Cardiac muscle cell (in vitro differentiated cells and primary cell): Measurements from ENCODE around the gene PCLAF. TPM values are rescaled to one million over a fixed set of nuclear protein-coding genes. Genes with fewer than 3 reads are reported as not detected.
A peak's percentile ranks its signal among the peaks of the same experiment; 100 is the strongest.

ENCODE experiments used
- DNase-seq, 2 donors: peaks; one replicate each; pipeline versions ENCODE4 v3.0.0 to v3.0.0-alpha.2; 2010 to 2017; ENCODE audit warnings: low read depth in 1 of 2, low spot score in 1 of 2
- H3K27ac ChIP-seq: fragments of 200-600 bp; sonication (generic); 2 replicates; pipeline ENCODE4 v1.5.1; 2016
- H3K27me3 ChIP-seq: fragments of 200-600 bp; sonication (generic); 2 replicates; pipeline ENCODE4 v1.6.0; 2016; ENCODE audit warnings: control low read depth
- H3K36me3 ChIP-seq: fragments of 200-600 bp; sonication (generic); 2 replicates; pipeline ENCODE4 v1.5.1; 2016; ENCODE audit warnings: control low read depth
- H3K4me1 ChIP-seq: fragments of 200-600 bp; sonication (generic); 2 replicates; pipeline ENCODE4 v1.8.1; 2017; ENCODE audit warnings: low read depth, mild to moderate bottlenecking, mixed run types
- H3K4me3 ChIP-seq: fragments of 200-600 bp; sonication (generic); 2 replicates; pipeline ENCODE4 v1.5.1; 2016; ENCODE audit warnings: mild to moderate bottlenecking
- H3K9me3 ChIP-seq: fragments of 200-600 bp; sonication (generic); 2 replicates; pipeline ENCODE4 v1.5.1; 2017; ENCODE audit warnings: low read depth, mild to moderate bottlenecking, control low read depth
- polyA plus RNA-seq: library from polyadenylated mRNA; unstranded; fragments of >200 nt; fragmentation: Nextera tagmentation; extraction: Ambion mirVana; gene quantifications from 2 replicates; pipeline ENCODE4 v1.2.1, GENCODE V29; 2016
- total RNA-seq: library from RNA; depleted of rRNA; stranded (reverse); fragments of >200 nt; gene quantifications from 2 replicates; pipeline ENCODE4 v1.2.3, GENCODE V29; 2016
- TF ChIP-seq, protein P1 (sequence below): IDR thresholded peaks from 2 replicates; pipeline ENCODE4 v1.5.1; 2012; ENCODE audit warnings: low read depth, mild to moderate bottlenecking, low read length

PCLAF gene
- total and polyA plus RNA-seq, 2 experiments from 2014 or later = 7.5 to 59.9 TPM

DNA sequence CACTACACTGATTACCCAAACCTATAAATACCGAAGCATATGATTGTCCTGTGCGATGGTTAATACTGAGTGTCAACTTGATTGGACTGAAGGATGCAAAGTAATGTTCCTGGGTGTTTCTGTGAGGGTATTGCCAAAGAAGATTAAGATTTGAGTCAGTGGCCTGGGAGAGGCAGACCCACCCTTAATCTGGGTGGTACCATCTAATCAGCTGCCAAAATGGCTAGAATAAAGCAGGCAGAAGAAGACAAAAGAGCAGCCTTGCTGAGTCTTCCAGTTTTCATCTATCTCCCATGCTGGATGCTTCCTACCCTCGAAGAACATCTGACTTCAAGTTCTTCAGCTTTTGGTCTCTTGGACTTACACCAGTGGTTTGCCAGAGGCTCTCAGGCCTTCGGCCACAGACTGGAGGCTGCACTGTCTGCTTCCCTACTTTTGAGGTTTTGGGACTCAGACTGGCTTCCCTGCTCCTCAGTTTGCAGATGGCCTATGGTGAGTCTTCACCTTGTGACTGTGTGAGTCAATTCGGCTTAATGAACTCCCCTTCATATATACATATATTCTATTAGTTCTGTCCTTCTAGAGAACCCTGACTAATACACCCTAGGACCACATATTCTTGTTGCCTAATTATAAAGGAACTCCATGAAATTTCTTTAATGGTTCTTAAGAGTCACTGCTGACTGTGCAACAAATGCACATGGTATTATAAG lies 56.9 kb downstream of the PCLAF start:
- Histone ChIP-seq H3K36me3 (no peaks in the 10 kb centered on the region), H3K27ac (no peak overlapping the region), H3K9me3 (no peaks in the 10 kb centered on the region), H3K27me3 (no peaks in the 10 kb centered on the region), H3K4me3 (no peak overlapping the region), H3K4me1 (peaks cover 3% of the 10 kb centered on the region)
- no peak for DNase-seq
- TF ChIP-seq, protein P1, sequence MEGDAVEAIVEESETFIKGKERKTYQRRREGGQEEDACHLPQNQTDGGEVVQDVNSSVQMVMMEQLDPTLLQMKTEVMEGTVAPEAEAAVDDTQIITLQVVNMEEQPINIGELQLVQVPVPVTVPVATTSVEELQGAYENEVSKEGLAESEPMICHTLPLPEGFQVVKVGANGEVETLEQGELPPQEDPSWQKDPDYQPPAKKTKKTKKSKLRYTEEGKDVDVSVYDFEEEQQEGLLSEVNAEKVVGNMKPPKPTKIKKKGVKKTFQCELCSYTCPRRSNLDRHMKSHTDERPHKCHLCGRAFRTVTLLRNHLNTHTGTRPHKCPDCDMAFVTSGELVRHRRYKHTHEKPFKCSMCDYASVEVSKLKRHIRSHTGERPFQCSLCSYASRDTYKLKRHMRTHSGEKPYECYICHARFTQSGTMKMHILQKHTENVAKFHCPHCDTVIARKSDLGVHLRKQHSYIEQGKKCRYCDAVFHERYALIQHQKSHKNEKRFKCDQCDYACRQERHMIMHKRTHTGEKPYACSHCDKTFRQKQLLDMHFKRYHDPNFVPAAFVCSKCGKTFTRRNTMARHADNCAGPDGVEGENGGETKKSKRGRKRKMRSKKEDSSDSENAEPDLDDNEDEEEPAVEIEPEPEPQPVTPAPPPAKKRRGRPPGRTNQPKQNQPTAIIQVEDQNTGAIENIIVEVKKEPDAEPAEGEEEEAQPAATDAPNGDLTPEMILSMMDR = no peak

GRCh38 chr15:64315216-64315615 lies 66.0 kb downstream of the PCLAF start:
- peak overlapping the region; percentile 9 for H3K27ac ChIP-seq
- H3K9me3 ChIP-seq = no peaks in the 10 kb centered on the region
- no peak overlapping the region for H3K4me3 ChIP-seq
- H3K27me3 ChIP-seq = no peaks in the 10 kb centered on the region
- H3K36me3 ChIP-seq = no peaks in the 10 kb centered on the region
- TF ChIP-seq, protein P1 = no peak
- H3K4me1 ChIP-seq = peaks cover 11% of the 10 kb centered on the region
- DNase-seq = no peak

- H3K36me3 ChIP-seq = no peaks in the 10 kb centered on the region
- no peak overlapping the region for H3K4me3 ChIP-seq
- H3K9me3 ChIP-seq = no peaks in the 10 kb centered on the region
- peaks cover 11% of the 10 kb centered on the region for H3K4me1 ChIP-seq
- DNase-seq = no peak
- H3K27me3 ChIP-seq = no peaks in the 10 kb centered on the region
- peak overlapping the region; percentile 9 for H3K27ac ChIP-seq
- TF ChIP-seq, protein P1 = no peak
These were observed 66.8 kb downstream of the PCLAF start for GRCh38 chr15:64314456-64314855.

Other genes with a start within 250 kb of the PCLAF start
- 1.5 and 2.1 TPM in 2 replicates for gene SNX22, start 229.7 kb downstream of the PCLAF start, total RNA-seq
- gene SNX22, start 229.7 kb downstream of the PCLAF start, polyA plus RNA-seq = 0.59 and 2.0 TPM in 2 replicates
- gene PPIB, start 218.4 kb downstream of the PCLAF start, total RNA-seq = 382 and 714 TPM in 2 replicates
- 550 and 1,055 TPM in 2 replicates for gene PPIB, start 218.4 kb downstream of the PCLAF start, polyA plus RNA-seq
- 13.7 and 18.0 TPM in 2 replicates for gene CSNK1G1, start 25.3 kb downstream of the PCLAF start, total RNA-seq
- gene CSNK1G1, start 25.3 kb downstream of the PCLAF start, polyA plus RNA-seq = 8.7 and 9.8 TPM in 2 replicates
- 7.8 and 14.3 TPM in 2 replicates for gene TRIP4, start 6.4 kb upstream of the PCLAF start, total RNA-seq
- 35.3 TPM in 2 replicates for gene TRIP4, start 6.4 kb upstream of the PCLAF start, polyA plus RNA-seq
- gene ZNF609, start 79.1 kb upstream of the PCLAF start, total RNA-seq = 28.7 and 41.4 TPM in 2 replicates
- 25.6 and 31.8 TPM in 2 replicates for gene ZNF609, start 79.1 kb upstream of the PCLAF start, polyA plus RNA-seq